A673 (cell line): ENCODE measurements around the gene LRRC25. TPM values are rescaled to one million over a fixed set of nuclear protein-coding genes. Genes with fewer than 3 reads are reported as not detected.

Source experiments
- BruUV-seq: library from RNA; stranded (reverse); fragments of 400-500 nt; replicated peaks from 2 replicates; lab custom pipeline; 2021; lab: Mats Ljungman, UMichigan
- CTCF ChIA-PET: fragments of 300-600 bp; sonication (Branson Sonifier 250); formaldehyde crosslinking; loops from one replicate; lab custom pipeline; 2022; ENCODE audit warnings: antibody characterized with exemption; lab: Charles Lee
- POLR2A ChIA-PET: fragments of 300-600 bp; sonication (Branson Sonifier 250); formaldehyde crosslinking; loops from one replicate; lab custom pipeline; 2022; ENCODE audit warnings: antibody characterized with exemption; ENCODE audit not compliant: low non-redundant PET; lab: Charles Lee
- DNase-seq: peaks from one replicate; pipeline ENCODE4 v3.0.0-alpha.2; 2015; ENCODE audit warnings: low spot score
- H3K27ac ChIP-seq: fragments of 200-600 bp; sonication (generic); 2 replicates; pipeline ENCODE4 v1.5.1; 2016; ENCODE audit warnings: mixed run types, low read depth, mild to moderate bottlenecking, mixed read lengths, antibody characterized with exemption, low read length; ENCODE audit not compliant: poor library complexity, severe bottlenecking
- H3K27me3 ChIP-seq: fragments of 200-600 bp; sonication (generic); replicated peaks from 2 replicates; pipeline ENCODE4 v1.6.1; 2017; ENCODE audit warnings: mixed run types, low read depth, mild to moderate bottlenecking, mixed read lengths, antibody characterized with exemption, low read length; ENCODE audit not compliant: insufficient read depth, poor library complexity
- H3K36me3 ChIP-seq: fragments of 200-600 bp; sonication (generic); 2 replicates; pipeline ENCODE4 v1.6.1; 2016; ENCODE audit warnings: mixed run types, mild to moderate bottlenecking, mixed read lengths, antibody characterized with exemption, low read length; ENCODE audit not compliant: insufficient read depth, poor library complexity, severe bottlenecking
- H3K4me1 ChIP-seq: fragments of 200-600 bp; sonication (generic); 2 replicates; pipeline ENCODE4 v1.6.1; 2017; ENCODE audit warnings: mixed run types, mild to moderate bottlenecking, mixed read lengths, antibody characterized with exemption, low read length; ENCODE audit not compliant: insufficient read depth, poor library complexity, severe bottlenecking
- H3K4me3 ChIP-seq: fragments of 200-600 bp; sonication (generic); 2 replicates; pipeline ENCODE4 v1.5.1; 2016; ENCODE audit warnings: low read depth, mixed run types, mild to moderate bottlenecking, mixed read lengths, low read length; ENCODE audit not compliant: poor library complexity, severe bottlenecking
- H3K9me3 ChIP-seq: fragments of 200-600 bp; sonication (generic); 2 replicates; pipeline ENCODE4 v1.6.1; 2016; ENCODE audit warnings: mixed run types, low read depth, mild to moderate bottlenecking, mixed read lengths, antibody characterized with exemption, low read length; ENCODE audit not compliant: poor library complexity, severe bottlenecking
- EZH2 ChIP-seq: fragments of 200-600 bp; sonication (generic); IDR thresholded peaks from 2 replicates; pipeline ENCODE4 v1.6.1; 2017; ENCODE audit warnings: borderline replicate concordance, low read depth, mild to moderate bottlenecking, mixed read lengths, antibody characterized with exemption, low read length; ENCODE audit not compliant: poor library complexity, severe bottlenecking
- intact Hi-C: fragments of 100-400 bp; cut with micrococcal nuclease; formaldehyde crosslinking; loops from one replicate; pipeline ENCODE4 v1.10.0; 2022; ENCODE audit not compliant: unreplicated experiment
- total RNA-seq: library from RNA; stranded (reverse); gene quantifications from 2 replicates; pipeline ENCODE4 v1.2.3, GENCODE V29; 2021
- TF ChIP-seq, protein P1 (sequence below): fragments of 300-800, 200-600 bp; sonication (generic); conservative IDR thresholded peaks from 2 replicates; pipeline ENCODE4 v1.5.1; 2017; ENCODE audit warnings: low read depth, mild to moderate bottlenecking, antibody characterized with exemption, low read length, moderate library complexity, mixed read lengths

The LRRC25 gene
- total RNA-seq, 1 experiment from 2014 or later = not detected

DNA sequence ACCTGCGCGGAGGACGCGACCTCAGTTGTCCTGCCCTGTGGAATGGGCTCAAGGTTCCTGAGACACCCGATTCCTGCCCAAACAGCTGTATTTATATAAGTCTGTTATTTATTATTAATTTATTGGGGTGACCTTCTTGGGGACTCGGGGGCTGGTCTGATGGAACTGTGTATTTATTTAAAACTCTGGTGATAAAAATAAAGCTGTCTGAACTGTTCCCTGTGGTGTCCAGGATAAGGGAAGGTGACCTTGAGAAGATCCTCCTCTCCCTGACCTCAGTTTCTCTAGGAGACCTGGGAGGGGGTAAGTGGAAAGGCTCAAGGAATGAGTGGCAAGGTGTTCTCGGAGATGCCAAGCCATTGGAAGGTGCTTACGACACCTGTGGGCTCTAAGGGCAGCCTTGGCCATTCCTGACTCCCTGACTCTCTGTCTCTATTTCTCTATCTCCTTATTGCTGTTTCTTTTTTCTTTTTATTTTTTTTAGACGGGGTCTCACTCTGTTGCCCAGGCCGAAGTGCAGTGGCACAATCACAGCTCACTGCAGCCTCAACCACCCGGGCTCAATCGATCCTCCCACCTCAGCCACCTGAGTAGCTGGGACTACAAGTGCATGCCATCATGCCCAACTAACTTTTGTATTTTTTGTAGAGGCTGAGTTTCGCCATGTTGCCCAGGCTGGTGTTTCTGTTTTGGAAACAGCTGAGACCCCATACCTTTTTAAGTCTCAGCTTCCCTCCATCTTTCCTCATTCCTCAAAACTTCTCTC is 8.3 kb downstream of the LRRC25 start:
- Histone ChIP-seq H3K27me3 (no peaks in the 10 kb centered on the region), H3K36me3 (no peaks in the 10 kb centered on the region), H3K27ac (no peak overlapping the region), H3K4me1 (peaks cover 26% of the 10 kb centered on the region), H3K9me3 (no peaks in the 10 kb centered on the region), H3K4me3 (peak overlapping the region; percentile 43)
- CTCF ChIA-PET = interaction anchor here (0.6 to 1.7 kb wide), 5 partner anchors 9 to 234 kb away, joined by 3 to 12 read pairs (median 5); no protein-coding TSS in a partner anchor
- no peak for TF ChIP-seq EZH2
- TF ChIP-seq, protein P1, sequence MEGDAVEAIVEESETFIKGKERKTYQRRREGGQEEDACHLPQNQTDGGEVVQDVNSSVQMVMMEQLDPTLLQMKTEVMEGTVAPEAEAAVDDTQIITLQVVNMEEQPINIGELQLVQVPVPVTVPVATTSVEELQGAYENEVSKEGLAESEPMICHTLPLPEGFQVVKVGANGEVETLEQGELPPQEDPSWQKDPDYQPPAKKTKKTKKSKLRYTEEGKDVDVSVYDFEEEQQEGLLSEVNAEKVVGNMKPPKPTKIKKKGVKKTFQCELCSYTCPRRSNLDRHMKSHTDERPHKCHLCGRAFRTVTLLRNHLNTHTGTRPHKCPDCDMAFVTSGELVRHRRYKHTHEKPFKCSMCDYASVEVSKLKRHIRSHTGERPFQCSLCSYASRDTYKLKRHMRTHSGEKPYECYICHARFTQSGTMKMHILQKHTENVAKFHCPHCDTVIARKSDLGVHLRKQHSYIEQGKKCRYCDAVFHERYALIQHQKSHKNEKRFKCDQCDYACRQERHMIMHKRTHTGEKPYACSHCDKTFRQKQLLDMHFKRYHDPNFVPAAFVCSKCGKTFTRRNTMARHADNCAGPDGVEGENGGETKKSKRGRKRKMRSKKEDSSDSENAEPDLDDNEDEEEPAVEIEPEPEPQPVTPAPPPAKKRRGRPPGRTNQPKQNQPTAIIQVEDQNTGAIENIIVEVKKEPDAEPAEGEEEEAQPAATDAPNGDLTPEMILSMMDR = no peak
- POLR2A ChIA-PET = interaction anchor here (0.6 kb wide), 1 partner anchor 108 kb away, joined by 3 read pairs; no protein-coding TSS in a partner anchor
- no TSS peak for BruUV-seq
- intact Hi-C loops = no loop called here
- no peak for DNase-seq

DNA sequence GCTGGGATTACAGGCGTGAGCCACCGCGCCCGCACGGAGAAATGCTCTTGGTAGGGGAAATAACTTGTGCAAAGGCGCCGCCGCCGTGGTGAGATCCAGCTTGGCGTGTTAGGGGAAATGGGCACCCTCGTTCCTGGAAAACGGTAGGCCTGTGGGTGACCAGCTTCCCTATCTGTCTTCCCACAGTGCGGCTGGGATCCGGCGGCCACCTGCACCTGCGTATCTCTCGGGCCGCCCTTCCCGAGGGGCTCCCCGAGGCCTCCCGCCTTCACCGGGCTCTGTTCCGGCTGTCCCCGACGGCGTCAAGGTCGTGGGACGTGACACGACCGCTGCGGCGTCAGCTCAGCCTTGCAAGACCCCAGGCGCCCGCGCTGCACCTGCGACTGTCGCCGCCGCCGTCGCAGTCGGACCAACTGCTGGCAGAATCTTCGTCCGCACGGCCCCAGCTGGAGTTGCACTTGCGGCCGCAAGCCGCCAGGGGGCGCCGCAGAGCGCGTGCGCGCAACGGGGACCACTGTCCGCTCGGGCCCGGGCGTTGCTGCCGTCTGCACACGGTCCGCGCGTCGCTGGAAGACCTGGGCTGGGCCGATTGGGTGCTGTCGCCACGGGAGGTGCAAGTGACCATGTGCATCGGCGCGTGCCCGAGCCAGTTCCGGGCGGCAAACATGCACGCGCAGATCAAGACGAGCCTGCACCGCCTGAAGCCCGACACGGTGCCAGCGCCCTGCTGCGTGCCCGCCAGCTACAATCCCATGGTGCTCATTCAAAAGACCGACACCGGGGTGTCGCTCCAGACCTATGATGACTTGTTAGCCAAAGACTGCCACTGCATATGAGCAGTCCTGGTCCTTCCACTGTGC is 9.1 kb downstream of the LRRC25 start:
- Histone ChIP-seq H3K4me3 (peak overlapping the region; percentile 43), H3K27me3 (no peaks in the 10 kb centered on the region), H3K27ac (no peak overlapping the region), H3K4me1 (peaks cover 26% of the 10 kb centered on the region), H3K9me3 (no peaks in the 10 kb centered on the region), H3K36me3 (no peaks in the 10 kb centered on the region)
- ChIA-PET CTCF (interaction anchor here (0.6 to 1.8 kb wide), 16 partner anchors 8 to 686 kb away, joined by 3 to 12 read pairs (median 4); no protein-coding TSS in a partner anchor), POLR2A (interaction anchor here (0.6 kb wide), 1 partner anchor 51 kb away, joined by 13 read pairs; no protein-coding TSS in a partner anchor)
- intact Hi-C loops = no loop called here
- TF ChIP-seq, protein P1 = peak; percentile 99
- no peak for TF ChIP-seq EZH2
- DNase-seq = peak; percentile 84
- no TSS peak for BruUV-seq

DNA sequence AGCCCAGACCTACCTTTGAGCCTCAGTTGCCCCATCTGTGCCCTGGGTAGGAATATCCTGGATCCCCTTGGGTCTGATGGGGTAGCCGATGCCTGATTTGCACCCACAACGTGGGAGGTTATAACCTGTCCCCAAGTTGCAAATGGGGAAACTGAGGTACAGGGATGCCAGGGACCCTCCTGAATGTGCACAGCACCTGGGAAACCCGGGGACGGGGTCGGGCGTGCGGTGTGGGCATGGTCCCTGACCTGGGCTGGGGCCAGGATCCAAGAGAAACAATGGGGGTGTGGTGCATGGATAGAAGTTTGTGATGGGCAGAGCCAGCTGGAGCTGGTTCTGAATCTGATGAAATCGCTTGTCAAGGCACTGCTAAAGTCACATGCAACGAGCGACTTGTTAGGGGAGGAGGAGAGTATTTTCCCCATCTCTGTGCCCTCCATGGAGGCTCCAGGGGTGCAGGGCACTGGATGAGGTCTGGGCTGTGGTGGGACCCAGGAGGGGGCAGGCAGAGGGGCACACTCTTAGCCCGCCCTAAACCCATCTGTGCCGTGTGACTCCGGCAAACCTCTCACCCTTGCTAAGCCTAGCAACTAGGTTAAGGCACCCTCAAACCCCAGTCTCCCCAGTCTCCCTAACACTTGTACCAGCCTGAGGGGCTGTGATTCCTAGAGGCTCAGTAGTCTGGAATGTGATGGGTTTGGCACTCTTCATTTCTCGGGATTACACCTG is 10.7 kb downstream of the LRRC25 start:
- ChIA-PET CTCF (interaction anchor here (1.8 kb wide), 1 partner anchor 107 kb away, joined by 4 read pairs; no protein-coding TSS in a partner anchor), POLR2A (interaction anchor here (0.5 kb wide), 1 partner anchor 30 kb away, joined by 7 read pairs; no protein-coding TSS in a partner anchor)
- peak overlapping the region; percentile 39 for H3K27ac ChIP-seq
- DNase-seq = peak; percentile 37
- BruUV-seq = no TSS peak
- H3K27me3 ChIP-seq = no peaks in the 10 kb centered on the region
- H3K36me3 ChIP-seq = no peaks in the 10 kb centered on the region
- H3K4me3 ChIP-seq = no peak overlapping the region
- H3K9me3 ChIP-seq = no peaks in the 10 kb centered on the region
- peaks cover 26% of the 10 kb centered on the region for H3K4me1 ChIP-seq
- TF ChIP-seq, protein P1 = no peak
- no peak for TF ChIP-seq EZH2
- intact Hi-C loops = no loop called here
